A673 (cell line): Measurements from ENCODE around the gene POU2AF2. TPM values are rescaled to one million over a fixed set of nuclear protein-coding genes. Genes with fewer than 3 reads are reported as not detected.

Experiments
- BruUV-seq: library from RNA; stranded (reverse); fragments of 400-500 nt; replicated peaks from 2 replicates; lab custom pipeline; 2021; lab: Mats Ljungman, UMichigan
- CTCF ChIA-PET: fragments of 300-600 bp; sonication (Branson Sonifier 250); formaldehyde crosslinking; loops from one replicate; lab custom pipeline; 2022; ENCODE audit warnings: antibody characterized with exemption; lab: Charles Lee
- POLR2A ChIA-PET: fragments of 300-600 bp; sonication (Branson Sonifier 250); formaldehyde crosslinking; loops from one replicate; lab custom pipeline; 2022; ENCODE audit warnings: antibody characterized with exemption; ENCODE audit not compliant: low non-redundant PET; lab: Charles Lee
- DNase-seq: peaks from one replicate; pipeline ENCODE4 v3.0.0-alpha.2; 2015; ENCODE audit warnings: low spot score
- H3K27ac ChIP-seq: fragments of 200-600 bp; sonication (generic); 2 replicates; pipeline ENCODE4 v1.5.1; 2016; ENCODE audit warnings: mixed run types, low read depth, mild to moderate bottlenecking, mixed read lengths, antibody characterized with exemption, low read length; ENCODE audit not compliant: poor library complexity, severe bottlenecking
- H3K27me3 ChIP-seq: fragments of 200-600 bp; sonication (generic); replicated peaks from 2 replicates; pipeline ENCODE4 v1.6.1; 2017; ENCODE audit warnings: mixed run types, low read depth, mild to moderate bottlenecking, mixed read lengths, antibody characterized with exemption, low read length; ENCODE audit not compliant: insufficient read depth, poor library complexity
- H3K36me3 ChIP-seq: fragments of 200-600 bp; sonication (generic); 2 replicates; pipeline ENCODE4 v1.6.1; 2016; ENCODE audit warnings: mixed run types, mild to moderate bottlenecking, mixed read lengths, antibody characterized with exemption, low read length; ENCODE audit not compliant: insufficient read depth, poor library complexity, severe bottlenecking
- H3K4me1 ChIP-seq: fragments of 200-600 bp; sonication (generic); 2 replicates; pipeline ENCODE4 v1.6.1; 2017; ENCODE audit warnings: mixed run types, mild to moderate bottlenecking, mixed read lengths, antibody characterized with exemption, low read length; ENCODE audit not compliant: insufficient read depth, poor library complexity, severe bottlenecking
- H3K4me3 ChIP-seq: fragments of 200-600 bp; sonication (generic); 2 replicates; pipeline ENCODE4 v1.5.1; 2016; ENCODE audit warnings: low read depth, mixed run types, mild to moderate bottlenecking, mixed read lengths, low read length; ENCODE audit not compliant: poor library complexity, severe bottlenecking
- H3K9me3 ChIP-seq: fragments of 200-600 bp; sonication (generic); 2 replicates; pipeline ENCODE4 v1.6.1; 2016; ENCODE audit warnings: mixed run types, low read depth, mild to moderate bottlenecking, mixed read lengths, antibody characterized with exemption, low read length; ENCODE audit not compliant: poor library complexity, severe bottlenecking
- CTCF ChIP-seq: fragments of 300-800, 200-600 bp; sonication (generic); conservative IDR thresholded peaks from 2 replicates; pipeline ENCODE4 v1.5.1; 2017; ENCODE audit warnings: low read depth, mild to moderate bottlenecking, antibody characterized with exemption, low read length, moderate library complexity, mixed read lengths
- EZH2 ChIP-seq: fragments of 200-600 bp; sonication (generic); IDR thresholded peaks from 2 replicates; pipeline ENCODE4 v1.6.1; 2017; ENCODE audit warnings: borderline replicate concordance, low read depth, mild to moderate bottlenecking, mixed read lengths, antibody characterized with exemption, low read length; ENCODE audit not compliant: poor library complexity, severe bottlenecking
- intact Hi-C: fragments of 100-400 bp; cut with micrococcal nuclease; formaldehyde crosslinking; loops from one replicate; pipeline ENCODE4 v1.10.0; 2022; ENCODE audit not compliant: unreplicated experiment
- total RNA-seq: library from RNA; stranded (reverse); gene quantifications from 2 replicates; pipeline ENCODE4 v1.2.3, GENCODE V29; 2021

The POU2AF2 gene
- total RNA-seq, 1 experiment from 2014 or later, result not detected

GRCh38 chr11:111259896-111260295 is 14.4 kb downstream of the POU2AF2 start:
- H3K27me3 ChIP-seq, result no peaks in the 10 kb centered on the region
- BruUV-seq, result no TSS peak
- TF ChIP-seq CTCF, result no peak
- no peak for TF ChIP-seq EZH2
- H3K36me3 ChIP-seq, result no peaks in the 10 kb centered on the region
- intact Hi-C loops, result no loop called here
- POLR2A ChIA-PET, result no interaction called here
- no peaks in the 10 kb centered on the region for H3K9me3 ChIP-seq
- CTCF ChIA-PET, result no interaction called here
- no peak overlapping the region for H3K27ac ChIP-seq
- H3K4me1 ChIP-seq, result no peaks in the 10 kb centered on the region
- no peak for DNase-seq
- H3K4me3 ChIP-seq, result no peak overlapping the region

- H3K36me3 ChIP-seq, result no peaks in the 10 kb centered on the region
- no peaks in the 10 kb centered on the region for H3K9me3 ChIP-seq
- BruUV-seq, result no TSS peak
- ChIA-PET CTCF (no interaction called here), POLR2A (no interaction called here)
- H3K4me1 ChIP-seq, result no peaks in the 10 kb centered on the region
- no peaks in the 10 kb centered on the region for H3K27me3 ChIP-seq
- no peak overlapping the region for H3K4me3 ChIP-seq
- intact Hi-C loops, result no loop called here
- H3K27ac ChIP-seq, result no peak overlapping the region
- DNase-seq, result no peak
- no peak for TF ChIP-seq CTCF
- no peak for TF ChIP-seq EZH2
These were observed 15.3 kb downstream of the POU2AF2 start for GRCh38 chr11:111260811-111261210.

- TF ChIP-seq CTCF (no peak), EZH2 (no peak)
- no TSS peak for BruUV-seq
- Histone ChIP-seq H3K9me3 (no peaks in the 10 kb centered on the region), H3K27ac (no peak overlapping the region), H3K36me3 (no peaks in the 10 kb centered on the region), H3K4me3 (no peak overlapping the region), H3K27me3 (no peaks in the 10 kb centered on the region), H3K4me1 (no peaks in the 10 kb centered on the region)
- intact Hi-C loops, result no loop called here
- DNase-seq, result no peak
- ChIA-PET POLR2A (no interaction called here), CTCF (no interaction called here)
These were observed 19.1 kb downstream of the POU2AF2 start for GRCh38 chr11:111264646-111265045.
